ENCODE data around the gene XK. TPM values are rescaled to one million over a fixed set of nuclear protein-coding genes. Genes with fewer than 3 reads are reported as not detected.

Gene XK
- total RNA-seq, 4 donors from 2014 or later: 9.2 to 20.5 (median 13.9) TPM

DNA sequence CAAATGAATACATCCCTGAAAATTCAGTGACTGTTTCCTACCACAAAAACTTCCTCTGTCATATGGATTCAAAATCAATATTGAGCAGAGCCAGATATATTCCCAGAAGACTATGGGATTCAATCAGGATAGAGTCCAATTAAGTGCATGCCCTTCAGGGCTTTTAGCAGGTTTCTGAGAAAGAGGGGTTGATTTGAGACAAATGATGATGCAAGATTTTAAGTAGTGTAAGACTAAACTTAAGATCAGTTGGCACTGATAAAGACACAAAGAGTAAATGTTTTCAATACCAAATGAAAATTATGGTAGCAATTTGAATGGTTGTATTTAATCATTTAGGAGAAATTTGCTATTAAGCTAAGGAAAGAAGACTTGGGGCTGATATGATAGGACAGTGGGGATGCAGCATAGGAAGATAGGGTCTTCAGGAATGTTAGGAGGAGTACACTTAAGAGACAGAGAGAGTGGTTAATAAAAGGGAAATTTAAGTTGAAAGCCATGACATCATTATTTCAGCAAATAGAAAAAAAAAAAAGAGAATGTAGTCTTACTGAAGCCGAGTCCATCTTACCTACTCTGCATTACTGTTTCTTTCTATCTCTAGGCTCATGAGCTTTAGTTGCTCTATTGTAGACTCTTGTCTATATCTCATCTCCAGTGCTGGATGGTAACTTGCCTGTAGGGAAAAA is 32.0 kb upstream of the XK start:
- no peaks in the 10 kb centered on the region for H3K27me3 ChIP-seq
- H3K27ac ChIP-seq: no peak overlapping the region
- no peaks in the 10 kb centered on the region for H3K9me3 ChIP-seq
- TF ChIP-seq, protein P1, sequence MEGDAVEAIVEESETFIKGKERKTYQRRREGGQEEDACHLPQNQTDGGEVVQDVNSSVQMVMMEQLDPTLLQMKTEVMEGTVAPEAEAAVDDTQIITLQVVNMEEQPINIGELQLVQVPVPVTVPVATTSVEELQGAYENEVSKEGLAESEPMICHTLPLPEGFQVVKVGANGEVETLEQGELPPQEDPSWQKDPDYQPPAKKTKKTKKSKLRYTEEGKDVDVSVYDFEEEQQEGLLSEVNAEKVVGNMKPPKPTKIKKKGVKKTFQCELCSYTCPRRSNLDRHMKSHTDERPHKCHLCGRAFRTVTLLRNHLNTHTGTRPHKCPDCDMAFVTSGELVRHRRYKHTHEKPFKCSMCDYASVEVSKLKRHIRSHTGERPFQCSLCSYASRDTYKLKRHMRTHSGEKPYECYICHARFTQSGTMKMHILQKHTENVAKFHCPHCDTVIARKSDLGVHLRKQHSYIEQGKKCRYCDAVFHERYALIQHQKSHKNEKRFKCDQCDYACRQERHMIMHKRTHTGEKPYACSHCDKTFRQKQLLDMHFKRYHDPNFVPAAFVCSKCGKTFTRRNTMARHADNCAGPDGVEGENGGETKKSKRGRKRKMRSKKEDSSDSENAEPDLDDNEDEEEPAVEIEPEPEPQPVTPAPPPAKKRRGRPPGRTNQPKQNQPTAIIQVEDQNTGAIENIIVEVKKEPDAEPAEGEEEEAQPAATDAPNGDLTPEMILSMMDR (IDR thresholded peaks at IDR 0.05): no peak
- no peaks in the 10 kb centered on the region for H3K36me3 ChIP-seq
- no peak for ATAC-seq
- H3K4me1 ChIP-seq: no peaks in the 10 kb centered on the region
- WGBS, 2 donors (ENCODE audit: low coverage in 1 of 2): 80 to 83% methylated on average over 1 of the region's 1 CpG
- H3K4me3 ChIP-seq: no peak overlapping the region

DNA sequence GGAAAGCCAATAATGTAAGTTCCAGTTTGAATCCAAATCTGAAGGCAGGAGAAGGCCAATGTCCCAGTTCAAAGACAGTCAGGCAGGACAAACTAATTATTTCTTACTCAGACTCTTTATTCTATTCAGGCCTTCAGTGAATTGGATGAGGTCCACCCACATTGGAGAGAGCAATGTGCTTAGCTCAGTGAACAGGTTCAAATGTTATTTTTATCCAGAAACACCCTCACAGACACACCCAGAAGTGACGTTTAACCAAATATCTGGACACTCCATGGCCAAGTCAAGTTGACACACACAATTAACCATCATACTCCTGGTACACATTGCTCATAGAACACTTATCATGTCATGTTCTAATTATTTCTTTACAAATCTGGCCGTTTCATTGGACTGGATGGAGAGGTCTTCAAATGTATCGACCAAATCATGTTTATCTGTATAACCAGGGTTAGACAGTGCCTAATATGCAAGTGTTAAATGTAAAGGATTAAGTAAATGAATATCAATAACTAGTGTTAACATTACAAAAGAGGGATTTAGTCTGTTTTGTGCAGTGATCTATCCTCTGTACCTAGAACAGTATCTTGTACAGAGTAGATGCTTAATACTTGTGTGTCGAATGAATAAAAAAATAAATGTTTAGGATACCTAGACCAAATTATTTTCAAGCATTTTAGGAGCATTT is 27.1 kb upstream of the XK start:
- ATAC-seq: no peak
- H3K4me1 ChIP-seq: no peaks in the 10 kb centered on the region
- no peak overlapping the region for H3K4me3 ChIP-seq
- H3K9me3 ChIP-seq: no peaks in the 10 kb centered on the region
- H3K27me3 ChIP-seq: no peaks in the 10 kb centered on the region
- TF ChIP-seq POLR2A (IDR thresholded peaks at IDR 0.05) (no peak), EP300 (IDR thresholded peaks at IDR 0.05) (no peak), POLR2AphosphoS5 (IDR thresholded peaks at IDR 0.05) (no peak)
- TF ChIP-seq, protein P1 (IDR thresholded peaks at IDR 0.05): no peak
- 66 to 71% methylated on average over 4 of the region's 4 CpGs for WGBS, 2 donors (ENCODE audit: low coverage in 1 of 2)
- H3K36me3 ChIP-seq: no peaks in the 10 kb centered on the region
- H3K27ac ChIP-seq: no peak overlapping the region

DNA sequence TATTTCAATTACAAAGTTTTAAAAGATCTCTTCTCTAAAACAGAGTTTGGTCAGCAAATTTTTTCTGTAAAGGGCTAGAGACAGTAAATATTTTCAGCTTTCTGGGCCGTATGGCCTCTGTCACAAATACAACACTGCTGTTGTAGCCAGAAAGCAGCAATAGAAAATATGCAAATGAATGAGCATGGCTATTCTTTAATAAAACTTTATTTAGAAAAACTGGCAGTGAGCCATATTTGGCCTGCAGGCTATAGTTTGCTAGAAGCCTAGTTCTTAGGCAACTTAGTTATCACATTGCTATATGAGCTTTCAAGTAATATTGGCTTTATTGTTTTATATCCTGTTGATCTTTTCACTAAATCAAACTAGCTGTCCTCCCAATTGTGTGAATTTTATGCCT is 26.5 kb upstream of the XK start:
- no peaks in the 10 kb centered on the region for H3K9me3 ChIP-seq
- no peaks in the 10 kb centered on the region for H3K27me3 ChIP-seq
- no peaks in the 10 kb centered on the region for H3K4me1 ChIP-seq
- no peak overlapping the region for H3K27ac ChIP-seq
- 78 to 100% methylated on average over 1 of the region's 1 CpG for WGBS, 2 donors (ENCODE audit: low coverage in 1 of 2)
- H3K36me3 ChIP-seq: no peaks in the 10 kb centered on the region
- no peak overlapping the region for H3K4me3 ChIP-seq
- TF ChIP-seq POLR2A (IDR thresholded peaks at IDR 0.05) (no peak), POLR2AphosphoS5 (IDR thresholded peaks at IDR 0.05) (no peak), EP300 (IDR thresholded peaks at IDR 0.05) (no peak)
- TF ChIP-seq, protein P1 (IDR thresholded peaks at IDR 0.05): no peak
- no peak for ATAC-seq

DNA sequence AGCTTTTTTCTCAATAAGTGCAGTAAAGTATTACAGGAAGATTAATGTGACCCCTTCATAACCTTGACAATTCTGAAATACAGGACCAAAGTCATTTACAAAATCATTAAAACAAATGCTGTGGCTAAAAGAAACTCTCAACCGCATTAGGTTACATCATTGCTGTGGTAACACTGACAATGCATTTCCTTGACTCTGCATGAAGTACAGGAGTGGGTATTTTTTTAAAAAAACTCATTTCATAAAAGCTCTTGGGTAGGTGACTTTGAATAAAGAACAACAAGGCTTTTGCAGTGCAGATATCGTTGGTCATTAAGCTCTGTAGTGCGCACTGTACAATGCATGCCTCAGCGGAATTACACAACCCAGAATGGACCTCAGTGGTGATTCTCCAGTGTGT is 23.4 kb upstream of the XK start:
- Histone ChIP-seq H3K9me3 (no peaks in the 10 kb centered on the region), H3K36me3 (no peaks in the 10 kb centered on the region), H3K27ac (no peak overlapping the region), H3K27me3 (no peaks in the 10 kb centered on the region), H3K4me1 (no peaks in the 10 kb centered on the region), H3K4me3 (no peak overlapping the region)
- TF ChIP-seq POLR2A (IDR thresholded peaks at IDR 0.05): no peak
- TF ChIP-seq, protein P1 (IDR thresholded peaks at IDR 0.05): no peak
- TF ChIP-seq EP300 (IDR thresholded peaks at IDR 0.05): no peak
- TF ChIP-seq POLR2AphosphoS5 (IDR thresholded peaks at IDR 0.05): no peak
- no peak for ATAC-seq
- 75 to 89% methylated on average over 1 to 2 of the region's 4 CpGs for WGBS, 2 donors (ENCODE audit: low coverage in 1 of 2)

DNA sequence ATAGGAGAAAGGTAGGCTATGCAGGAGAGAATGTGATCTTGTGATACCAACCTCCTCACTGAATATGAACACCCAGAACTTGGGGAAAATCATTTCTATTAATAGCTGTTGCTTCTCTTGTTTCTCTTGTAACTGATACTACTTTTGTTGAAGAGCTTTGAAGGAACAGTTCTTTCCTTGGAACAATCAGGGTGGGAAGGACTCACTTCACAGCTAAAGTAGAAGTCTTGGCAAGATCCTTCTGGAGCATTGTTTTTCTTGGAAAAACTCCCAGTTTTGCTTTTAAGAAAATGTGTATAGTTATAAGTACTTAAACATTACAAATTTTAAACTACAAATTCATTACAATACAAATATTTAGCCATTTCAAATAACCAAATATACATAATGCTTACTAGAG is 19.1 kb upstream of the XK start:
- TF ChIP-seq EP300 (IDR thresholded peaks at IDR 0.05): no peak
- no peak for TF ChIP-seq POLR2A (IDR thresholded peaks at IDR 0.05)
- TF ChIP-seq, protein P1 (IDR thresholded peaks at IDR 0.05): no peak
- TF ChIP-seq POLR2AphosphoS5 (IDR thresholded peaks at IDR 0.05): no peak
- ATAC-seq: no peak

More for the DNA sequence above, 19.1 kb upstream of the XK start:
- Histone ChIP-seq H3K9me3 (no peaks in the 10 kb centered on the region), H3K36me3 (no peaks in the 10 kb centered on the region), H3K27me3 (no peaks in the 10 kb centered on the region), H3K4me3 (no peak overlapping the region), H3K27ac (no peak overlapping the region), H3K4me1 (no peaks in the 10 kb centered on the region)

Measured in gastroesophageal sphincter (tissue), 4 donors.